Stimulated activated CD8-positive, alpha-beta memory T cell treated with anti-CD3 and anti-CD28 coated beads, Interleukin-12 subunit alpha, Interleukin-12 subunit beta, amount 100 ng/mL, for 24 hours (primary cell): ENCODE data around the gene MCUB.

Experiments
- DNase-seq: peaks from one replicate; pipeline ENCODE4 v3.0.0-alpha.2; 2020; ENCODE audit errors: extremely low read depth

MCUB gene

DNA sequence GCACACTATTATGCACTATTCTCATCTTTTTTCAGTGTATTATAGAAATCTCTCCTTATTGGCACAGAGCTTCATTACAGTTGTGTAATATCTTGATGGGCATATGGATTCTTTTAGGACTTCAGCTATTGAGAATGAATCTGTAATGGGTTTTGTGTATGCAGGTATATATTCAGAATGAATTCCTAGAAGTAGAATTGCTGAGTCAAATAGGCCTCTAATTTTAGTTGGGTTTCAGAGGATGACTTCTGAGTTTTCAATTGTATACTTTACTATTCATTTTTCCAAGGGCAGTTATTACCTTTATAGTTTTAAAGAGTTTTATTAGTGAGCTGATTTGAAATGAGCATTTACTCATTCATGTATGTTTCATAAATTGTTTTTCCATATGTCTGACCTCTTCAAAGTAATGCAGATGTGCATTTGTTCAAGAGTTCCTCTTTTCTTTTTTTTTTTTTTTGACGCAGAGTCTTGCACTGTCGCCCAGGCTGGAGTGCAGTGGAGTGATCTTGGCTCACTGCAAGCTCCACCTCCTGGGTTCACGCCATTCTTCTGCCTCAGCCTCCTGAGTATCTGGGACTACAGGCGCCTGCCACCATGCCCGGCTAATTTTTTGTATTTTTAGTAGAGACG, 123.7 kb downstream of the MCUB start:
- no peak for DNase-seq

DNA sequence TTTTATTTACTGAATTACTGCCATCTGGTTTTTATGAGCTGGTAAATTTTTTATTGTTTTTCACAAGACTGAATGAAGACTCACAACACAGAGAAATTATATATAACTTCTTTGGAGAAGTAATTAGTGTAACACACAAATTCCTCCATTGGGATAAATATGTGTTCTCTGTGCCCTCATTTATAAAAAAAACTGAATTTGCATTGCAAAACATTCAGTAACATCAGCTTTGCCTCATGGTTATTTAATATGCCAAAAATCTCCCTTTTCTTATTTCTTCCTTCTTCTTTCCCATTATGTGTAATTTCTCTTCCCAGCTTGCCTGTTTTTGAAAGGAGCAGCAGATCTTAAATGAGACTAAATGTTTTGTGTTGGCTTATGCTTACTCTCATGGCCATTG, 124.7 kb downstream of the MCUB start:
- no peak for DNase-seq

DNA sequence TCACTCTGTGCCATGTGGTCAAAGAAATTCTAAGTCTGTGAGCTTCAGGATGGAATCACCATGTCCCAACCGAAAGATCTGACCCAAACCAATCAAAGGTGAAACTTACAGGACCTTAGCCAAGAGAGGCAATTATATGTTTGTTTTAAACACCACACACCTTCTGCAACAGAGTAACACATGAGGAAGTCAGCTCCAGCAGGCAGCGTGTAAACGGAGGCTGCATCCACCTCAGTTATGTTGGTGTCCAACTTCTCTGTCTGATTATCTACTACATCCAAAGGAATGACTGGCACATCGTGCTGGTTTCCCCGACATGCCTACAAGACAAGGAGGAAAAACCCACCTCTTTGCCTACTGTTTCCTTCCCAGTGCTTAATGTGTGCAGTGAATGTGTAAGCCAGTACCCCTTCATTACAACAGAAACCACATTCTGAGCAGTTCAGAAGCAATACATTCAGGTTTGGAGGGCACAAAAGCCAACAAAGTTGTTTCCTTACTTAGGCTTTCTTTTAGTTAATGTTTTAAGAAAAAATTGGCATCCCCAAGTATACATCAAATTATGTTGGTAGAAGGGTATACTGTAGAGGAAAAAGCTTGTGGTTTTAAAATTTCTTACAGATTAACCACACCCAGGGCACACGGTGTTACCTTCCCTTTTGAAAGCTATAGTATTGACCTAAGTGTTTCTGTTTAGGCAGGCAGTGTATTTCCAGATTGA, 130.8 kb downstream of the MCUB start:
- DNase-seq: no peak

DNA sequence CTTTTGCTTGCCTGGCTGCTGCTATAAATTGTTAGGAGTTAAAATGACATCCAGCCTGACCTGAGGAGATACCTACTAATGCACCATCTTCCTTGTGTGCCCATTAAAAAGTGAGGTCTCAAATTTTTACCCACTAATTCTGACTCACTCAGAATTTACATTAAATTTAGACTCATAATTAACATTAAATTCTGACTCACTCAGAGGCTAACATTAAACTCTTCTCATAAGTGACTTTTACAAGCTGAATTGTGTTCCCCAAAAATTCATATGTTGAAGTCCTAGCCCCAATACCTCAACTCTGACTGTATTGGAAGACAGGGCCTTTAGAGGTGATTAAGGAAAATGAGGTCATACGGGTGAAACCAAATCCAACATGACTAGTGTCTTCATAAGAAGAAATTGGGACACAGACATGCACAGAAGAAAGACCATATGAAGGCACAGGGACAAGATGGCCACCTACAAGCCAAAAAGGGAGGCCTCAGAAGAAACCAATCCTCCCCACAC, 131.4 kb downstream of the MCUB start:
- DNase-seq: no peak

DNA sequence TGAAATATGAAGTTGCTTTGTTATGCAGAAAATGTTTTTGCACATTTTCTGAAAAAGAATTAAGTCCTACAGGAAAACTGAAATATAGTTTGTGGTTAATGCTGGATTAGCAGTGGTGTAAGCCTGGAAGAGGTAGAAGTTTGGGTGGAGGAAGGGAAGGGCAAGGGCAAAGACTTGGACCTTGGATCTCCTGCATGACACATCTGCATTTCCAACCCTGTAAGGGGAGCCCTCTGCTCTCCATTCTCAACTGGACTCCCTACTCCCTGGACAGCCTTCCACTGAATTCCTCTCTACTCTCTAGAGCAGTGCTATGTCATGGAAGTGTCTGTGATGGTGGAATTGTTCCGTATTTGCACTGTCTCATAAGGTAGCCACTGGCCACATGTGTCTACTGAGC, 138.6 kb downstream of the MCUB start:
- DNase-seq: no peak

DNA sequence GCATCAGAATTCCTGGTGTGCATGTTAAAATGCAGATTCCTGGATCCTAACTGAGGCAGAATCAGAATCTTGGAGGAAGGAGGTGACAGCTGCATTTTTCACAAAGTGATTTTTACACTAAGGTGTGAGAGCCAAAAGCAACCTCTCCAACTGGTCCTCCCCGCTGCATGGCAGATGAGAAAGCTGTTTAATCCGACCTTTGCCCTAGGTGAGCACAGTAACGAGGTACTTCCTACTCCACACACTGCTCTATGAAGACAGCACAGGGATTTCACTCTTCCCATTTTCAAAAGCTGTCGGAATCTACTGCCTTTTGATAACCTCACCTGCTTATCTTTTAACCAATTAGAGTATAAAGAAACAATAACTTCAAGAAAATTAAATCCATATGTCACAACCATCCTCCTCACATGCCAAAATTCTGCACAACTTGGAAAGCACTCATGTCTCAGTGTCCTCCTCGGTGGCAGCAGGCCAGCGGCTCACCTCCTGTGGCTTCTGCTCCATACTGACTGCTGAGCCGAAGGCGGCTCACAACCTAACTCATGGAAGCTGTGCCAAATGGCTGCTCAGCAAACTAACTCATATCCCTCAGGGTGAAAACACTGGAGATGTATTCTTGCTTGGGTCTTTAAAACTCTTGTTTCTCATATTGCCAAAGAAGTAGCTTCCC, 139.6 kb downstream of the MCUB start:
- DNase-seq: no peak

DNA sequence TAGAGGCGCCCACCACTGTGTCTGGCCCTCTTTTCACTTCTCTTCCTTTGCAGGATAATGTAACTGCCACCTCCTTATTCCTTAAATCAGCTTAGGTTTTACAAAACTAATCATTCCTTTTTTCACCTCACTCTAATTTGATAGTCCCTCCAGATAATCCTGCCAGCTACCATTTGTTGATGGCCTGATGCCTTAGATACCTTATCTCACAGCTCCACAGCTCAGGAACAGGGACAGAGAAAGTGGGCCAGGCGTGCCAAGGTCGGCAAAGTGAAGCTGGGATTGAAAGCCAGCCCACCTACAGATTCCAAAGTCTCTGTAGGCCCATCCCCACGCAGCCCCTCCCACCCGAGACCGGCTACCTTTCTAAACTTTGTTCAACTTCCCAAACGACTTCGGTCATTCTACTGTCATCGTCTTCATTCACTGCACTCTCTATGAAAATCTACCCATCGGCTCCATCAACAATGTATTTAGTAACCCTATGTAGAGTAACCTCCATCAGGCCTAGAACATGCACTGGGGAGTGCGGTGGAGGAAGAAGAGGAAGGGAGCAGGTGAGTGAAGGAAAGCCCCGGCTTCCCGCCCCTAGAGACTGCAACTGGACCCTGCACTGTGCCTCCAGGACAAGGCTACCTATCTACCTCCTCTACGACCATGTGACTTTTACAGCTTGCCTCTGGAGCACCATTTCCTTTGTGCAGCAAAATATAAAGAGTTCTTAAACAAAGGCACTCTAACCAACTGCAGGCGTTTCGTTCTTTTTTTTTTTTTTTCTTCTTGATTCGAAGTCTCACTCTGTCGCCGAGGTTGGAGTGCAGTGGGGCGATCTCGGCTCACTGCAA, 141.7 kb downstream of the MCUB start:
- no peak for DNase-seq

DNA sequence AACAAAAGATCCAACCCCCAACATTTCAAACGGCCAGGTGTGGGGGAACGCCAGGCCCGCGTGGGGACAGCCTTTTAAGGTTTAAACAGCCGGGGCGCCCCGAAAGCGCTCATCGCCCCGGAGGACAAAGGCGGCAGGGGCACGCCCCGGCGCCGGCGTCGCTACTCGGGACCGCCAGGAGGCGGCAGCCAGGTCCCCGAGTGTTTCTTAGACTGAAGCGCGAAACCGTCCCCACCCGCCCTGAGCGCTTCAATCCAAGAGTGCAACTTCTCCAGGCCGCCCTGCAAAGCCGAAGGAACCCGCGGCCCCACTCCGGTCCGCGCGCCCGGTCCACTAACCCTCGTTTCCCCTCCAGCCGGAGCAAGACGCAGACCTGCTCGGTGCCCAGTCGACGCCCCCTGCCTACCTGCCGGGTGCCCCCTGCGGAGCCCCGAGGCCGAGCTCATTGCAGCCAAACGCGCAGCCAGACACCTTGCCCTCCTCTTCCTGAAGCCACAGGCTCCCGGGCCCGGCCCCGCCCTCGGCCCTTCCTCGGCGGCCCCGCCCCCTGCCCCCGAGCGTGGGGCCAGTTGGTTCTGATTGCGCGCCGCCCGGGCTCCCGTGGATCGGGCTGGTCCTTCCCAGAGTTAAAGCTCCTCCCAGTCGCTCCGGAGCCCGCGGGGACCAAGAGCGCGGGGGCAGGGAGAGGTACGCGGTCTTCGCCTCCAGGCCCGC, 143.1 kb downstream of the MCUB start, which contains the start of gene CASP6:
Gene CASP6, minus strand, starts transcription at position 496 of the 714 bp plus-strand sequence. Its CDS starts 50 bp downstream, at position 446.
- no peak for DNase-seq

DNA sequence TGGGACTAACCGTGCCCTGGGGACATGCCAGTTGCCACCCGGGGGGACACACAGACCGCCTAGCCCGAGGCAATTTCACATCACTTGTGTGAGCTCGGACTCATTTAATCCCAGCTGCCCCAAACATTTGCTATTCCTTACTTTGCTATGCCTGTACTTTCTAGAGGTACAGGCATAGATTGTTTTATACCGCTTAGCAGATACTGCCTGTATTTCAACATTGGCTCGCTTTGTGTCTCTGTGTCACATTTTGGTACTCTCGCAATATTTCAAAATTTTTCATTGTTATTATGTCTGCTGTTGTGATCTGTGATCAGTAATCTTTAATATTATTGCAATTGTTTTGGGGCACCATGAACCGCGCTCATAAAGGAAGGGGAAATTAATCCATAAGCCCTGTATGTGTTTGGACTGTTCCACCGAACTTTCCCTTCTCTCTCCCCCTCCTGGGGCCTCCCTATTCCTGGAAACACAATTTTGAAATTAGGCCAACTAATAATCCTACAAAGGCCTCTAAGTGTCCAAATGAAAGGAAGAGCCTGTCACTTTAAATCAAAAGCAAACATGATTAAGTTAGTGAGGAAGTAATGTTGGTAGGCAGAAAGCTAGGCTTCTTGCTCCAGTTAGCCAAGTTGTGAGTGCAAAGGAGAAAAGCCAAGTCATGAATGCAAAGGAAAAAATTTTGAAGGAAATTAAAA, 143.8 kb downstream of the MCUB start:
- DNase-seq: no peak

DNA sequence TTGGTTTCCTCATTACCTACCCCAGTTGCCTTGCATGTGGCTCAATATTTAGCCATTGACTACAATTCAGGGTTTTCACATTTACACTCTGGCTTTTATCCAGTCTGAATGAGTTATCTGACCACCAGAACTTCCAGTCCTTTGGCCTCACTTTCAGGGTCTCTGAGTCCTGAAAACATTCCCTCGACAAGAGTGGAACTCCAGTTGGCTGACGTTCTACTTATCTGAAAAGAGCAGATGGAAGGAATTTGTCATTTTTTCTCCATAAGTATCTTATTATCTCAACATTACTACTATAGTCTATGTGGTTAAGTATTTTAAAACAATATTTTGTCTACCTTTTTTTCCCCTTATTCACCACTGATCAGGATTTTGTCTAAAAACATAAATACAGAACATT, 148.4 kb downstream of the MCUB start:
- no peak for DNase-seq

DNA sequence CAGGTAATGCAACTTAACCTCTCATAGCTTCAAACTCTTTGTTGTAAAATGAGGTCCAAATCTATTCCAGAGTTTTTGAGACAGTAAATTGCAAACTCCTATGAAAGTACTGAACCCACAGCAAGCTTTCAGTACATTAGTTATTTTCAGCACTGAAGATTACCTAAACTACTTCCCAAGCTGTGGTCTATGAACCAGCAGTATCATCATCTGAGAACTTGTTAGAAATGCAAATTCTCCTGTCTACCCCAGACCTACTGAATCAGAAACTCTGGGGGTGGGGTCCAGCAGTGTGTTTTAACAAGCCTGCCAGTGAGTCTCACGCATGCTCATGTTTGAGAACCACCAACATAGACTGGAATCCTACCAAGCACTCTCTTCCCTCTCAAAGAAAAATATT, 148.9 kb downstream of the MCUB start:
- DNase-seq: no peak

DNA sequence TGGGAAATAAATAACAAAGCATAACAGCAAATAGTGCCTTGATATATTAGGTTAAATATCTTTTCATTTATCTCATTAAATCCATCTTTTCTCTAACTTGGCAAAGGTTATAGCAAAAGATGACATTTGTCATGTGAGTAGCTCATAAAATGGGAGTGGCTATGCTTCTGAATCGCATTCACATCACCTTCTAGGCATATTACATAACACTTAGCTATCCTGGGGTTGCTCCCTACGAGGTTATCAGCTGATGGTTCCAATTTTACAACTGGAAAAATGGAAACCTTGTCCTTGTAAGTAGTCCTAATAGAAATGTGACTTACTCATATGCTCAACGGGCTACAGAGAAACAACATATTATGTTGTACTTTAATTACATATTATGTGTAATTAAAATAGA, 153.5 kb downstream of the MCUB start:
- DNase-seq: no peak

DNA sequence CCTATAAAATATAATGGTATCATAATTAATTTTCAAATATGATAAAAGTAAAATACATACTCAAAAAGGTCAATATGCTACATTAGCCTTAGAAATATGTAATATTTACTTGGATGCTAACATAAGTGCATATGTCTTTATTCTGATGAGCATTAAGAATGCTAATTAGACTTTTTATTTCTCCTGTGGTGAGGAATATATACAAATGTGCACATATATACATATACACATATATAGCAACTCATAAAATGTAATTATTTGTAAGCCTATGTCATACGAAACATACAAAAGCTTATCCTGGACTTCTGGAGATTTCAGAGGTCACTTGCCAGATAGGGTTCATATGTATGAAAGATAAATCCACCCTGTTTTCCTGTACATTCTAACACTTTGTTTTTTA, 158.7 kb downstream of the MCUB start:
- DNase-seq: no peak

DNA sequence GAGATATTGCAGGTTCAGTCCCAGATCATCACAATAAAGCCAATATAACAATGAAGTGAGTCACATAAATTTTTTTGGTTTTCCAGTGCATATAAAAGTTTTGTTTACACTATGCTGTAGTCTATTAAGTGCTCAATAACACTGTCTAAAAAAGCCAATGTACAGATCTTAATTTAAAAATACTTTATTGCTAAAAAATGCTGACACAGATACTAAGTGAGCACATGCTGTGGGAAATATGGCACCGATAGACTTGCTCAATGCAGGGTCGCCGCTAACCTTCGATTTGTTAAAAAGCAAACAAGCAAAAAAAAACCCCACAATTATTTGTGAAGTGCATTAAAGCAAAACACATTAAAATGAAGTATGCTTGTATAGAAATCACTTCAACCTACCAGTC, 159.6 kb downstream of the MCUB start:
- DNase-seq: no peak

DNA sequence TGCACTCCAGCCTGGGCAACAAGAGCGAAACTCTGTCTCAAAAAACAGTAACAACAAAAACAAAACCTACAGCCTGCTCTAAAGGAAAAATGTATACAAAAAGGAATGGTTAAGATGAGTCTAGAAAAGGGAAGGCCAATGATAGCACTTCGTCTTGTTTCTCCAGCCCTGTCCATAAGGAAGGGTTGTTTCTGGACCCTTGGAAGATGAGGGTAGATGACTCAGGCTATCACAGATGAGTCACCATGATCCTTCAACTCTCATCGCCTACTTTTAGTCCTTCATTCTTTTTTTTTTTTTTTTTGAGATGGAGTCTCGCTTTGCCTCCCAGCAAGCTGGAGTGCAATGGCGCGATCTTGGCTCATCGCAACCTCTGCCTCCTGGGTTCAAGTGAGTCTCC, 161.0 kb downstream of the MCUB start:
- DNase-seq: no peak

DNA sequence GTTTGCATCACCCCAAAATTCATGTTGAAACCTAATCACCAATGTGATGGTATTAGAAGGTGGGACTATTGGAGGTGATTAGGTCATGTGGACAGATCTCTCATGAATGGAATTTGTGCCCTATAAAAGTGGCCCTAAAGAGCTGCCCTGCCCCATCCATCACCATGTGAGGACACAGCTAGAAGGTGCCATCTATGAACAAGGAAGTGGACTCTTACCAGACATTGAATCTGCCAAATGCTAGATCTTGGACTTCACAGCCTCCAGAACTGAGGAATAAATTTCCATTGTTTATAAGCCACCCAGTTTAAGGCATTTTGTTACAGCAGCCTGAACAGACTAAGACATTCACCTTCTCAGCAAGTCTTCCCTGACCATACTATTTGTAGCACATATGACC, 162.3 kb downstream of the MCUB start:
- DNase-seq: no peak

DNA sequence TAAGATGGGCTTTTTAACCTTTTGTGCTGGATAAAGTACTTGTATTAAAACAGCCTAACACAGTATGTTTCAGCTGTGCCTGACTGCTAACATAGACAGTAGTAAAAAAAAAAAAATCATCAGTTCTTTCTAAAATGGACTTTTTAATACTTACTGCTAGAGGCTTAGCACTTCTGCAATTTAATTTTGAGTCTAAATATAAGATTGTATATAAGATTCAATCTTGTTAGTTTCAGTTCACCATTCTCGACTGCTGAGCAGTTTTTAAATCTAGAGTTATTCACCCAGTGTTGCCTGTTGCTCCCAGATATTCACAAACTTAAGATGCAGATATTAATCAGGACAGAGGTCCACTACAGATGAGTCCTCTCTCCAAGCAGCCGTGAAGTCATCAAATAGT, 163.1 kb downstream of the MCUB start:
- DNase-seq: no peak

DNA sequence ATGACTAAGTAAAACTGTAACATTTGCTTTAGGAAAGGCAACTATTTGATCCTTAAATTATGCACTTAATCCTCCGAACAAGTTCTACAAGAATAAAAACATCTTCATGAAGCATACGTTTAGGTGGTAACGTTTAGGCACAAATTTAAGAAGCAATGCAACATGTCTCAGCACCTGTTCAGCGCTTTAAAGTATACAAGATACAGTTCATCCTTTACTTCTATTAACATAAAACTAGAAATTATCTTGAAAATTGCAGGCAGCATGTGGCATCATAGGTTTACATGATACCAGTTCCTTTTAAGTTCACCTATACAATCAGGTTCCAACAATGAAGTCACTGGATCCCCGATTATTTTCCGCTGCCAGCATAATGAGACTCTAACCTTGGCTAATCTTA, 168.3 kb downstream of the MCUB start:
- DNase-seq: no peak

DNA sequence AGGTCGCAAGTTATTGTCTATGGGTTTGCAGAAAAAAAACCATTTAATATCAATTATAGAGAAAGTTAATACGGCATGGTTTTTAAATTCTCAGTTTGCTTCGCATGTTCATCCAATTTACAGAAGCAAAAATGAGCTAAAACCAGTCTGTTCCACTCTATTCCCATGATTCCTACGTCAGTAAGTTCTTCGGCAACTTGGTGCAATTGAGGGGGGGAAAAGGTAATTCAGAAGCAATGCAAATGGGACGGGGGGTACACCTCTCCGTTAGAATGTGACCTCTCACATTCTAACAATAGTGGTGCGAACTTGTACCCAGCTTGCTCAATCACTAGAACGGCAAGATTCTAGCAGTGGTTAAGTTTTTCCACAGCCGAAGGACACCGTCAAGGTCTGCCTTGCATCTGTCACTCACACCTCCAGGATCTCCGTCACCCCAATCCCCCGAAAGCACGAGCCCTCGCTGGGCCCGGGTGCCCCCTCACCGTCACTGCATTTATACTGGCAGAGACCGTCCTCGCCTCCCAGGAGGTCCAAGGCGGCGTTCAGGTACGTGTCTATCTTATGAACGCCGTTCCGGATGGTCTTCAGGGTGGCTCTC, 169.2 kb downstream of the MCUB start:
- DNase-seq: no peak
